Activated CD4-positive, alpha-beta T cell treated with anti-CD3 and anti-CD28 coated beads for 4 hours (primary cell): ENCODE results near the gene IZUMO1.

ENCODE experiments used
- DNase-seq, 2 donors: peaks; one replicate each; pipeline ENCODE4 v3.0.0-alpha.2; 2020

The IZUMO1 gene

GRCh38 chr19:48756686-48757085 is 10.0 kb upstream of the IZUMO1 start:
- DNase-seq, result no peak

GRCh38 chr19:48756212-48756611 is 9.5 kb upstream of the IZUMO1 start:
- DNase-seq, result no peak

GRCh38 chr19:48755787-48756186 is 9.1 kb upstream of the IZUMO1 start:
- DNase-seq, result no peak

GRCh38 chr19:48755084-48755641 is 8.5 kb upstream of the IZUMO1 start, which contains the start of gene FGF21:
TSS of gene FGF21 (plus strand) at chr19:48755524. CDS start at chr19:48756237, 713 bp downstream.
- DNase-seq, result no peak

GRCh38 chr19:48752496-48753365 is 6.0 kb upstream of the IZUMO1 start, which contains the start of gene FUT1:
TSS of gene FUT1 (minus strand) at chr19:48752641. CDS start at chr19:48751281, 1,360 bp downstream.
- DNase-seq, result peak in 1 of 2 donors; percentile 21

GRCh38 chr19:48751845-48752495 is 5.3 kb upstream of the IZUMO1 start:
- DNase-seq, result no peak

- DNase-seq, result no peak
These were observed 4.2 kb upstream of the IZUMO1 start for GRCh38 chr19:48750771-48751504.

- no peak for DNase-seq
These were observed 3.6 kb upstream of the IZUMO1 start for GRCh38 chr19:48750351-48750750.

- DNase-seq, result no peak
These were observed 3.0 kb upstream of the IZUMO1 start for GRCh38 chr19:48749571-48750198.

- DNase-seq, result no peak
These were observed 599 bp downstream of the IZUMO1 start for GRCh38 chr19:48746110-48746509.

- peak; percentile 44 to 56 for DNase-seq
These were observed 1.3 kb downstream of the IZUMO1 start for GRCh38 chr19:48745208-48745995.

- DNase-seq, result no peak
These were observed 4.6 kb downstream of the IZUMO1 start for GRCh38 chr19:48742096-48742495.

- DNase-seq, result no peak
These were observed 5.3 kb downstream of the IZUMO1 start for GRCh38 chr19:48741129-48741999.

GRCh38 chr19:48740164-48740972 is 6.3 kb downstream of the IZUMO1 start, which contains the start of gene RASIP1:
TSS of gene RASIP1 (minus strand) at chr19:48740610. CDS start at chr19:48740282, 328 bp downstream.
- no peak for DNase-seq

- DNase-seq, result no peak
These were observed 7.1 kb downstream of the IZUMO1 start for GRCh38 chr19:48739404-48740163.

- peak; percentile 93 for DNase-seq
These were observed 7.9 kb downstream of the IZUMO1 start for GRCh38 chr19:48738557-48739403.

- DNase-seq, result no peak
These were observed 9.2 kb downstream of the IZUMO1 start for GRCh38 chr19:48737360-48737998.
